Measurements from ENCODE around the gene ANKRD11.

DNA sequence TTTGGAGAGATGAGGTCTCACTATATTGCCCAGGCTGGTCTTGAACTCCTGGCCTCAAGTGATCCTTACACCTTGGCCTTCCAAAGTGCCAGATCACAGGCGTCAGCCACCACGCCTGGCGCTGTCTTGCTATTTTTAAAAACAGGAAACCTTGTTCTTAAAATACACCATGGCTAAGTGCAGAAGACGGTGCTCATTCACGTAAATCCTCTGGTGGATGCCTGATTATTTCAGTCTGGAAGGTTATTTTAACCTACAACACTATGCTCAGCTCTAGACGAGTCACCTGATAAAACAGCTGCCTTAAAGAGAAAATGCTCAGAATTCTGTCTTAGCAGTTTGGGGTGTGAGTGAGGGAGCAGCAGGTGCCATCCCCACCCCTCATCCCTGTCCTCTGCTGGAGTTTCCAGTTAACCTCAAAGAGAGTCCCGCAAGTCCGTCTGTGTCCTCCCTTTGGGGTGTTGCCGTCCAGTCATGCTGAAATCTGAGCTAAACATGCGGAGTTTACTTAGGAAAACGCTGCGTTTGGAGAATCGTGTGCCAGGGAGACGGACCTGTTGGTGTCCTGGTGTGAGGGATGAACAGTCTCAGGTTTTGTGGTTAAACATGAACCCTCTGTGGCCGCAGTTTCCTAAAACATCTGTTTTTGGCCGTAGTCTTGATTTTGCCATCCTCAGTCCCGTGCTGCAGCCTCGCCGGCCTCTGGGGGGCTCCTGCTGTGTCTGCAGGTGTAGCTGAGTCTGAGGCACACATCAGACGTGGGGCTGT, 35.0 kb upstream of the ANKRD11 start:
- TF ChIP-seq POLR2A (IDR thresholded peaks at IDR 0.05; ENCODE audit: low read length), result no peak
- no peak for TF ChIP-seq GATA1 (IDR thresholded peaks at IDR 0.05; ENCODE audit: low read depth, low read length)
